DOHH2 (cell line): ENCODE results near the gene TRPC1.

ENCODE experiments used
- CTCF ChIP-seq: fragments of 200-600 bp; sonication (generic); IDR thresholded peaks from one replicate; pipeline ENCODE4 v1.5.1; 2014; ENCODE audit warnings: antibody characterized with exemption, mild to moderate bottlenecking, low read depth, low read length; ENCODE audit not compliant: poor library complexity, severe bottlenecking
- EZH2phosphoT487 ChIP-seq: fragments of 200-600 bp; sonication (generic); IDR thresholded peaks from 2 replicates; pipeline ENCODE4 v1.6.1; 2017; ENCODE audit warnings: borderline replicate concordance, mild to moderate bottlenecking, antibody characterized with exemption, low read length, moderate library complexity, mixed read lengths

- TF ChIP-seq CTCF (no peak), EZH2phosphoT487 (no peak)
These were observed 60.4 kb downstream of the TRPC1 start for GRCh38 chr3:142784228-142784627.
